GM19452 (cell line): ENCODE measurements around the gene CPT1A.

Experiments
- ATAC-seq: cut with Tn5 transposase; IDR thresholded peaks from one replicate; pipeline ENCODE4 v1.9.1; 2021; ENCODE audit not compliant: unreplicated experiment

Gene CPT1A

GRCh38 chr11:68804786-68805185 lies 36.9 kb downstream of the CPT1A start:
- ATAC-seq = no peak

GRCh38 chr11:68803766-68804165 lies 38.0 kb downstream of the CPT1A start:
- ATAC-seq = no peak

GRCh38 chr11:68798221-68798813 lies 43.4 kb downstream of the CPT1A start:
- no peak for ATAC-seq

GRCh38 chr11:68796801-68797200 lies 44.9 kb downstream of the CPT1A start:
- ATAC-seq = no peak

GRCh38 chr11:68792400-68792966 lies 49.2 kb downstream of the CPT1A start:
- ATAC-seq = no peak

- no peak for ATAC-seq
Measured at GRCh38 chr11:68784653-68785052, 57.1 kb downstream of the CPT1A start.

- no peak for ATAC-seq
Measured at GRCh38 chr11:68783216-68783821, 58.4 kb downstream of the CPT1A start.

GRCh38 chr11:68782711-68783110 lies 59.0 kb downstream of the CPT1A start:
- no peak for ATAC-seq

- no peak for ATAC-seq
Measured at GRCh38 chr11:68780829-68781228, 60.9 kb downstream of the CPT1A start.

GRCh38 chr11:68778205-68778604 lies 63.5 kb downstream of the CPT1A start:
- no peak for ATAC-seq

- no peak for ATAC-seq
Measured at GRCh38 chr11:68776442-68777235, 65.1 kb downstream of the CPT1A start.

GRCh38 chr11:68775951-68776388 lies 65.7 kb downstream of the CPT1A start:
- ATAC-seq = no peak

- no peak for ATAC-seq
Measured at GRCh38 chr11:68774194-68774585, 67.5 kb downstream of the CPT1A start.

GRCh38 chr11:68773521-68774193 lies 68.1 kb downstream of the CPT1A start:
- no peak for ATAC-seq

GRCh38 chr11:68772936-68773335 lies 68.8 kb downstream of the CPT1A start:
- no peak for ATAC-seq

- ATAC-seq = no peak
Measured at GRCh38 chr11:68770781-68771180, 70.9 kb downstream of the CPT1A start.

- no peak for ATAC-seq
Measured at GRCh38 chr11:68767672-68768071, 74.0 kb downstream of the CPT1A start.

- no peak for ATAC-seq
Measured at GRCh38 chr11:68766786-68767185, 74.9 kb downstream of the CPT1A start.

- no peak for ATAC-seq
Measured at GRCh38 chr11:68764746-68765145, 77.0 kb downstream of the CPT1A start.

- no peak for ATAC-seq
Measured at GRCh38 chr11:68763926-68764657, 77.6 kb downstream of the CPT1A start.
